Neutrophil (primary cell): ENCODE data around the gene LIPT2.
"Not testable (repeated sequence)": the region's sequence is repeated elsewhere in the genome, so short reads cannot be mapped to it uniquely, and the experiment has no call there.

Experiments
- H3K27ac ChIP-seq: fragments of 200-600 bp; sonication (generic); 2 replicates; pipeline ENCODE4 v1.5.1; 2016; ENCODE audit warnings: mild to moderate bottlenecking, moderate library complexity
- H3K27me3 ChIP-seq: fragments of 200-600 bp; sonication (generic); 2 replicates; pipeline ENCODE4 v1.6.0; 2016; ENCODE audit warnings: mild to moderate bottlenecking
- H3K36me3 ChIP-seq: fragments of 200-600 bp; sonication (generic); 2 replicates; pipeline ENCODE4 v1.5.1; 2017
- H3K4me1 ChIP-seq, 2 experiments: fragments of 200-600 bp in 1 of 2; sonication (generic) in 1 of 2; 1 replicate in 1 of 2; 2 replicates in 1 of 2; pipeline versions ENCODE4 v1.5.1 to v1.6.1; 2013 to 2016; ENCODE audit warnings: low read depth in 1 of 2, low read length in 1 of 2, mild to moderate bottlenecking in 1 of 2, moderate library complexity in 1 of 2; ENCODE audit not compliant: control insufficient read depth in 1 of 2, insufficient read depth in 1 of 2
- H3K4me3 ChIP-seq, 2 experiments: fragments of 200-600 bp in 1 of 2; sonication (generic) in 1 of 2; 1 replicate in 1 of 2; 2 replicates in 1 of 2; pipeline ENCODE4 v1.5.1; 2013 to 2016; ENCODE audit warnings: low read depth in 1 of 2, low read length in 1 of 2, mild to moderate bottlenecking in 1 of 2, moderate library complexity in 1 of 2
- H3K9me3 ChIP-seq: fragments of 200-600 bp; sonication (generic); 2 replicates; pipeline ENCODE4 v1.5.1; 2016
- TF ChIP-seq, protein P1 (sequence below): fragments of 200-600 bp; sonication (generic); IDR thresholded peaks from 2 replicates; pipeline ENCODE4 v1.5.1; 2016; ENCODE audit warnings: antibody characterized with exemption

The LIPT2 gene

DNA sequence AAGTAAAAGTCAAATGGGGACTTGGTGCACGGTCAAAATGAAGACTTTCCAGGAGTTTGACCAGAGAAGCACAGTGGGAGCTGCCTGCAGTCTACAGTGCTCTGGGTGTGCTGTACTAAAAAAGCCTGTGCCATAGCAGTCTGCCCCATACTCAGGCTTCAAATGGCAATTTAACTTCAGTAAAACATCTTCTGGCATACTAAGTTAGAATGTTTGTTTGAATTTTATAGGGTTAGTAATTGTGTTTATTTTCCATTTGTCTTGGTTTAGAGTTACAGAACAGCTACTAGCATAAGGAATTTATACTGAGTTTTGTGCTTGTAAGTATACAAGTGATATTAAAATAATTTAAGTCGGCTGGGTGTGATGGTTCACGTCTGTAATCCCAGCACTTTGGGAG, 29.3 kb upstream of the LIPT2 start:
- Histone ChIP-seq H3K4me3 (no peak overlapping the region), H3K9me3 (no peaks in the 10 kb centered on the region), H3K4me1 (no peaks in the 10 kb centered on the region), H3K27ac (no peak overlapping the region), H3K27me3 (no peaks in the 10 kb centered on the region), H3K36me3 (no peaks in the 10 kb centered on the region)
- TF ChIP-seq, protein P1, sequence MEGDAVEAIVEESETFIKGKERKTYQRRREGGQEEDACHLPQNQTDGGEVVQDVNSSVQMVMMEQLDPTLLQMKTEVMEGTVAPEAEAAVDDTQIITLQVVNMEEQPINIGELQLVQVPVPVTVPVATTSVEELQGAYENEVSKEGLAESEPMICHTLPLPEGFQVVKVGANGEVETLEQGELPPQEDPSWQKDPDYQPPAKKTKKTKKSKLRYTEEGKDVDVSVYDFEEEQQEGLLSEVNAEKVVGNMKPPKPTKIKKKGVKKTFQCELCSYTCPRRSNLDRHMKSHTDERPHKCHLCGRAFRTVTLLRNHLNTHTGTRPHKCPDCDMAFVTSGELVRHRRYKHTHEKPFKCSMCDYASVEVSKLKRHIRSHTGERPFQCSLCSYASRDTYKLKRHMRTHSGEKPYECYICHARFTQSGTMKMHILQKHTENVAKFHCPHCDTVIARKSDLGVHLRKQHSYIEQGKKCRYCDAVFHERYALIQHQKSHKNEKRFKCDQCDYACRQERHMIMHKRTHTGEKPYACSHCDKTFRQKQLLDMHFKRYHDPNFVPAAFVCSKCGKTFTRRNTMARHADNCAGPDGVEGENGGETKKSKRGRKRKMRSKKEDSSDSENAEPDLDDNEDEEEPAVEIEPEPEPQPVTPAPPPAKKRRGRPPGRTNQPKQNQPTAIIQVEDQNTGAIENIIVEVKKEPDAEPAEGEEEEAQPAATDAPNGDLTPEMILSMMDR, result no peak

DNA sequence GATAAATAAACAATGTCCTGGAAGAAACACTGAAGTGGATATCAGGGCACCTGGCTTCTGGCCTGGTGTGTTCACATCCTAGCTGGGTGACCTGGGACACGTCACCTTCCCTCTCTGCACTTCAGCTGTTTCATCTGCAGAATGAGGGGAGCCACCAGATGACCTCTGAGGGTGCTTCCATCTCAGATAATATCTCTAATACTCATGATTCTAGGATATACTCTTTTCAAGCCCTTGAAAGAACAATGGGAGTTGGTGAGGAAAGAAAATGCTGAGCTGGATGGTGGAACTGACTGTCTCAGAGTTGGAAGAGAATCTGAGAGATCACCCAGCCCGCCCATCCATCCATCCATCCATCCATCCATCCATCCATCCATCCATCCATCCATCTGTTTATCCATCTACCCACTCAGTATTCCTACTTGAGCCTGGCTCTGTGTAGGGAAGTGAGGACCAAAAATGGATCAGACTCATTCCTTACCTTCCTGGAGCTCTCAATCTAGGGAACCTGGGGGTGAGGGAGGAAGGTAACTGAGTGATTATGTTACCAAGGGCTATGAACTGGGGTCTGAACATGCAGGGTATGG, 28.2 kb upstream of the LIPT2 start:
- TF ChIP-seq, protein P1, result no peak
- Histone ChIP-seq H3K4me3 (no peak overlapping the region), H3K4me1 (no peaks in the 10 kb centered on the region), H3K27me3 (no peaks in the 10 kb centered on the region), H3K36me3 (no peaks in the 10 kb centered on the region), H3K27ac (no peak overlapping the region), H3K9me3 (no peaks in the 10 kb centered on the region)

DNA sequence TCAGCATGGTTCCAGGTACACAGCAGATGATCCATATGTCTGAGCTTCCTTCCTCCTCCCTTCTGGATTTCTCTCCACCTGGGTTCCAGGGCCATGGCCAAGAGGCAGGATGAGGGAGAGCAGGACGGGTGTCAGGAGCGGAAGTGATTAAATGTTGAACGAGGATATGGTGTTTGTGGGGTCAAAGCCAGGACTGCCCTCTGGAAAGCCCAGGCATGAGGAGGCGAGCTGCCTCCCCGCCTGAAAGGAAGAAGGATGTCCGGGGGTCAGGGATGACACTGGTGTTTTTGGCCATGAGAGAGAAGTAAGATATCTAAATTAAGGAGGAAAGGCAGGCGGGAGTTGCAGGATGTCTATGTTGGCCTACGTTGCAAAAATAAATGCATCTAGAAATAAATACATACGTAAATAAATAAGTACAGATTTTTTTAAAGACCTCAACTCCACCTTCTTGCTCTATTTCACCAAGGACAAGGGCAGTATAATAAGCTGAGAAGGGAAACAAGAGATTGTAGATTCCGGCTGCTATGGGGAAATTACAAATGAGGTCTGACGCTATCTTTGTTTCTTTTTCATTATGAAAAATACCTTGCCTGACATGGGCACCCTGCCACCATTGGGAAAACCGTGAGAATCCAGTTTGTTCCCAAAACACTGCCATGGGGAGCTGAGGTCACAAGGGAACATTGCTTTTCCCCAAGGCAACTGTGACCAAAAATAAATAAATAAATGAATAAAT, 27.6 kb upstream of the LIPT2 start:
- TF ChIP-seq, protein P1, result no peak
- Histone ChIP-seq H3K9me3 (no peaks in the 10 kb centered on the region), H3K27ac (no peak overlapping the region), H3K4me1 (no peaks in the 10 kb centered on the region), H3K27me3 (no peaks in the 10 kb centered on the region), H3K36me3 (no peaks in the 10 kb centered on the region), H3K4me3 (no peak overlapping the region)

DNA sequence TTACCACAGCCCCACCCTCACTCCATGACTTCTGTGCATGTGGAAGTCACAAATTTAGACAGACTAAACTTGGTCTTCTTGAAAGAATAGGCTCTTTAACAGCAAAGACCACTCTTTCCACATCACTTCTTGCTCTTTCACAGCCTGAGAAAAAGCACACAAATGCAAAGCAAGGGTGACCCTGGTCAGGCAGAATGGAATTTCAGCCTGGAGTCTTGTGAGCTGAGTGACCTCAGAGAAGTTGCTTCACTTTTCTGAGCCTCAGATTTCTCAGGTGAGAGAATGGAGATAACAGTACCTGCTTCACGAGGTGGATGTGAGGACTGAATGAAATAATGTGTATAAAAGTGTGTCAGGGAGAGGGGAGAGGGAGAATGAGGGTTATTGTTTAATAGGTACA, 26.8 kb upstream of the LIPT2 start:
- Histone ChIP-seq H3K9me3 (no peaks in the 10 kb centered on the region), H3K4me3 (no peak overlapping the region), H3K27ac (no peak overlapping the region), H3K36me3 (no peaks in the 10 kb centered on the region), H3K27me3 (no peaks in the 10 kb centered on the region), H3K4me1 (no peaks in the 10 kb centered on the region)
- TF ChIP-seq, protein P1, result no peak

DNA sequence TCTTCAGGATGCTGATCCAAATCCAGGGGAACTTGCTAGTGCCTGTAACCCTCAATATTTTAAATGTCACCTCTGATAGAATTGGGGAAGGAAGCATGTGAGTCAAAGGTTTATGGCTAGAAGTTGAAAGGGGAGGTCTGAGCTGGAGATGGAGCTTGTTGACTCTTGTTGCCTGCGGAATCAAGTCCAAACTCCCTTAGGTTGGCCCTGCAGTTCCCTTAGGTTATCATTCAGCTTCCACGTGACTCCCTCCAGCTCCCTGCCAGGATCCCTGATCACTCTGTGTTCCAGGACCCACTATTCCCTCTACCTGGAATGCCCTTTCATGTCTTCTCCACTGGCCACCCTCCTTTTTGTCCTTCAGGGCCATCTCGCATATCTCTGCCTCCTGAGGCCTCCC, 26.2 kb upstream of the LIPT2 start:
- H3K36me3 ChIP-seq, result no peaks in the 10 kb centered on the region

DNA sequence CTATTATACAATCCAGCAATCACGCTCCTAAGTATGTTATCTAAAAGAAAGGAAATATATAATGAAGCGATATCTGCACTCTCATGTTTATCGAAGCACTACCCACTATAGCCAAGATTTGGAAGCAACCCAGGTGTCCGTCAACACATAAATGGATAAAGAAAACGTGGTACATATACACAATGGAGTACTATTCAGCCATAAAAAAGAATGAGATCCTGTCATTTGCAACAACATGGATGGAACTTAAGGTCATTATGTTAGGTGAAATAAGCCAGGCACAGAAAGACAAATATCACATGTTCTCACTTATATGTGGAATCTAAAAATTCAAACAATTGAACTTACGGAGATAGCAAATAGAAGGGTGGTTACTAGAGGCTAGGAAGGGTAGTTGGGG, 24.1 kb upstream of the LIPT2 start:
- not testable (repeated sequence) for H3K4me1 ChIP-seq, H3K4me3 ChIP-seq, H3K27ac ChIP-seq, H3K27me3 ChIP-seq, H3K36me3 ChIP-seq, H3K9me3 ChIP-seq

More for the DNA sequence above, 26.2 kb upstream of the LIPT2 start:
- TF ChIP-seq, protein P1, result no peak
- no peak overlapping the region for H3K27ac ChIP-seq
- no peaks in the 10 kb centered on the region for H3K27me3 ChIP-seq
- H3K9me3 ChIP-seq, result no peaks in the 10 kb centered on the region
- H3K4me1 ChIP-seq, result no peaks in the 10 kb centered on the region
- H3K4me3 ChIP-seq, result no peak overlapping the region
